Osteoblast (primary cell): ENCODE measurements around the gene RBM4. TPM values are rescaled to one million over a fixed set of nuclear protein-coding genes. Genes with fewer than 3 reads are reported as not detected.

Experiments used
- DNase-seq: peaks from one replicate; pipeline ENCODE4 v3.0.0; 2011; ENCODE audit warnings: low spot score, mixed read lengths; ENCODE audit not compliant: insufficient read length; ENCODE audit errors: missing footprints
- H2AFZ ChIP-seq: 2 replicates; pipeline ENCODE4 v1.6.0; 2011; ENCODE audit warnings: mild to moderate bottlenecking, low read length
- H3K27ac ChIP-seq: 2 replicates; pipeline ENCODE4 v1.5.1; 2011; ENCODE audit warnings: mild to moderate bottlenecking, low read depth, low read length, moderate library complexity
- H3K27me3 ChIP-seq: 2 replicates; pipeline ENCODE4 v1.6.0; 2012; ENCODE audit warnings: mild to moderate bottlenecking, control low read depth, inconsistent platforms, low read length, moderate library complexity; ENCODE audit not compliant: insufficient read depth
- H3K36me3 ChIP-seq: 2 replicates; pipeline ENCODE4 v1.5.1; 2011; ENCODE audit warnings: mild to moderate bottlenecking, low read length, control low read depth, moderate library complexity; ENCODE audit not compliant: insufficient read depth
- H3K4me1 ChIP-seq: 2 replicates; pipeline ENCODE4 v1.5.1; 2011; ENCODE audit warnings: mild to moderate bottlenecking, low read length, control low read depth, moderate library complexity; ENCODE audit not compliant: insufficient read depth
- H3K4me2 ChIP-seq: 2 replicates; pipeline ENCODE4 v1.6.0; 2011; ENCODE audit warnings: mild to moderate bottlenecking, low read length; ENCODE audit not compliant: insufficient read depth
- H3K4me3 ChIP-seq: fragments of 200-600 bp; sonication (generic); 3 replicates; pipeline ENCODE4 v1.5.1; 2012; ENCODE audit warnings: mild to moderate bottlenecking, low read length, inconsistent platforms; ENCODE audit not compliant: insufficient read depth
- H3K79me2 ChIP-seq: 2 replicates; pipeline ENCODE4 v1.6.0; 2012; ENCODE audit warnings: mild to moderate bottlenecking, low read length, control low read depth, inconsistent platforms; ENCODE audit not compliant: insufficient read depth
- H3K9me3 ChIP-seq: 2 replicates; pipeline ENCODE4 v1.5.1; 2011; ENCODE audit warnings: low read depth, low read length, control low read depth
- H4K20me1 ChIP-seq: 2 replicates; pipeline ENCODE4 v1.6.0; 2012; ENCODE audit warnings: mild to moderate bottlenecking, low read length, control low read depth; ENCODE audit not compliant: insufficient read depth
- CTCF ChIP-seq: IDR thresholded peaks from 2 replicates; pipeline ENCODE4 v1.5.1; 2011; ENCODE audit warnings: mild to moderate bottlenecking, low read depth, low read length, moderate library complexity; ENCODE audit errors: extremely low read depth
- total RNA-seq: library from RNA; depleted of rRNA; stranded (reverse); fragments of >200 nt; gene quantifications from 2 replicates; pipeline ENCODE4 v1.2.3, GENCODE V29; 2012

Gene RBM4
- total RNA-seq, 1 donor = 84.0 TPM

DNA sequence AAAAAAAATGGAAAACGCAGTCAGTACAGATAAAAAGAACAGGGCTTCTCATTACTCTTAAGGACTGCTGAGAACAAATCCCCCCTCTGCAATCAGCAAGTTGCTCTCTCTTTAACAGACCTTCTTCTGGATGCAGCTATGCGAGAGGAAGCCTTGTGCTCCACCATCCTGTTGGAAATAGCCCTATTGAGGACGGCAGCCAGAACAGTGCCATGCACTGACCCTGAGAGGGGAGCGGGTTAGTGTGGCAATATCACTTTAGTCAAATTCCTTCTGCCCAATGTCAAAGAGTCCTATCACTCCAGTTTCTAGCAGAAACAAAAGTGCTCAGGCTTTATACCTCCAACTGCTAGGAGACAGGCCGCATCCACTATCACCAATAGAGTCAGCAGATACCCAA lies 32.3 kb downstream of the RBM4 start:
- H3K4me2 ChIP-seq = no peak overlapping the region
- peaks cover 2% of the 10 kb centered on the region for H3K4me1 ChIP-seq
- no peak for DNase-seq
- H3K4me3 ChIP-seq = no peak overlapping the region
- peaks cover 60% of the 10 kb centered on the region for H3K79me2 ChIP-seq
- no peaks in the 10 kb centered on the region for H3K9me3 ChIP-seq
- H3K36me3 ChIP-seq = peaks cover 40% of the 10 kb centered on the region
- H4K20me1 ChIP-seq = peaks cover 25% of the 10 kb centered on the region
- H3K27ac ChIP-seq = no peak overlapping the region
- no peak overlapping the region for H2AFZ ChIP-seq
- TF ChIP-seq CTCF = no peak
- H3K27me3 ChIP-seq = no peaks in the 10 kb centered on the region

DNA sequence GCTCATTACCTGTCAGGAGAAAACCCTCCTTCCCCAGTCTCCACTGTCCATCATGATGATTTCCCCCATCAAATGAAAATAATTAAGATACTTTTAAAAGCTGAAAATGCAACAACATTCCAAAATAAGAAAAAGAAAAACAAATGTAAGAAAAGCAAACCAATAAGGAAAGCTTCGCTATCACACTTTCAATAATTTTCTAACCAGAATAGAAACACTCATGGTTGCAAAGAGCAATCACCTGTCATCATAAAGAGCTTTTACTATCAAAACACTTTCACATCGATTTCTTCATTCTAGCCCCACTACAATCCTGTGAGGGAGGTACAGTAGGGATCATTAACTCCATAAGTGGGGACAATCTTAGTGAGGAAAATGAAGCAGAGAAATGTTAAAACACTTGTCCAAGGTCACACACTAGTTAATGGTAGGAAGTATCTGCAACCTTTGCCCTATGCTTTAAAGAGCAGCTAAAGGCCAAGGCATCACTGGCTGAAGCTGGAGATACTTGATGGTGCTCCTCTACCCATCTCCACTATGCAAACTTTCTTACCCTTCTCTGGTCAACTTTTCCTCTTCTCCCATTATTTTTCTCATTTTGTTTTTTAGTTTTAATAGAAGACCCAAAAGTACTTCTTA lies 36.6 kb downstream of the RBM4 start:
- Histone ChIP-seq H3K4me2 (peak overlapping the region; percentile 44), H3K4me3 (no peak overlapping the region), H3K27me3 (no peaks in the 10 kb centered on the region), H3K36me3 (peaks cover 13% of the 10 kb centered on the region), H3K4me1 (peaks cover 21% of the 10 kb centered on the region), H3K9me3 (no peaks in the 10 kb centered on the region), H3K27ac (no peak overlapping the region), H2AFZ (no peak overlapping the region), H3K79me2 (peaks cover 39% of the 10 kb centered on the region), H4K20me1 (peaks cover 18% of the 10 kb centered on the region)
- no peak for TF ChIP-seq CTCF
- no peak for DNase-seq

DNA sequence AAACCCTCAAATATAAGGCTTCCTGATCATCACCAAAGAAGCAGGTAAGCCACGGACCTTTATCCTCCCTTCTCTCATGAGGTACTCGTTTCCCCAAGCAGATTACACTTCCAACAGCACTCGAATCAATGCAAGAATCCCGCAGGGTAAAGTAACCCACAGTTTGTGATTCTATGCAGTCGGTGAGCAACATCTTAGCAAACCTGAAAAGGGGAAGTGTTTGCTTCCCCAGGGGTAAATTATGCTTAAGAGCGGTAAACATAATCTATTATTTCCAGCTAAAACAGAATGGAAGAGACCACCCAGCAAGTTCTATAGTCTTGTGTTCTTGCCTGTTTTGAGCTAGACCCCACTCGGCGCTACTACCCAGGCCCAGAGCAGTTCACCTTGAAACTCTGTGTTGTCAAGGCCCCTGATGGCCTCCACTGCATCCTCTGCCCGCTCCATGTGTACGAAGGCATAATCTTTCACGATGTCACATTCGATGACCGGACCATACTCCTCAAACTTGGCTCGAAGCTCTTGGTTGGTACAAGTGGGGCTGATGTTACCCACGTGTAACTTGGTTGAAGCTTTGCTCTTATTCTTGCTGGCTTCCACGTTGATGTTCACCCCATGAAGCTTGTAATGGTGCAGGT lies 37.9 kb downstream of the RBM4 start:
- H3K4me2 ChIP-seq = peak overlapping the region; percentile 92
- no peaks in the 10 kb centered on the region for H3K9me3 ChIP-seq
- H2AFZ ChIP-seq = no peak overlapping the region
- TF ChIP-seq CTCF = no peak
- H3K4me3 ChIP-seq = peak overlapping the region; percentile 86
- H3K27me3 ChIP-seq = no peaks in the 10 kb centered on the region
- peaks cover 21% of the 10 kb centered on the region for H3K4me1 ChIP-seq
- H3K36me3 ChIP-seq = peaks cover 8% of the 10 kb centered on the region
- no peak for DNase-seq
- no peak overlapping the region for H3K27ac ChIP-seq
- peaks cover 11% of the 10 kb centered on the region for H4K20me1 ChIP-seq
- H3K79me2 ChIP-seq = peaks cover 27% of the 10 kb centered on the region

- peaks cover 27% of the 10 kb centered on the region for H3K79me2 ChIP-seq
- peak overlapping the region; percentile 86 for H3K4me3 ChIP-seq
- peak overlapping the region; percentile 98 for H3K27ac ChIP-seq
- H3K4me2 ChIP-seq = peak overlapping the region; percentile 92
- no peaks in the 10 kb centered on the region for H3K9me3 ChIP-seq
- no peak for TF ChIP-seq CTCF
- H3K27me3 ChIP-seq = no peaks in the 10 kb centered on the region
- peaks cover 21% of the 10 kb centered on the region for H3K4me1 ChIP-seq
- peaks cover 11% of the 10 kb centered on the region for H4K20me1 ChIP-seq
- peaks cover 8% of the 10 kb centered on the region for H3K36me3 ChIP-seq
- peak overlapping the region; percentile 64 for H2AFZ ChIP-seq
- DNase-seq = peak; percentile 42
Measured at GRCh38 chr11:66676931-66677598, 38.6 kb downstream of the RBM4 start.
